ENCODE measurements around the gene SLC23A3. TPM values are rescaled to one million over a fixed set of nuclear protein-coding genes. Genes with fewer than 3 reads are reported as not detected.

SLC23A3 gene
- total and polyA plus RNA-seq, 10 of the 15 experiments (the other 5 are each of a cell fraction or from before 2014, with no cell fraction given): 0.07 to 1.0 (median 0.40) TPM; not detected in 1

DNA sequence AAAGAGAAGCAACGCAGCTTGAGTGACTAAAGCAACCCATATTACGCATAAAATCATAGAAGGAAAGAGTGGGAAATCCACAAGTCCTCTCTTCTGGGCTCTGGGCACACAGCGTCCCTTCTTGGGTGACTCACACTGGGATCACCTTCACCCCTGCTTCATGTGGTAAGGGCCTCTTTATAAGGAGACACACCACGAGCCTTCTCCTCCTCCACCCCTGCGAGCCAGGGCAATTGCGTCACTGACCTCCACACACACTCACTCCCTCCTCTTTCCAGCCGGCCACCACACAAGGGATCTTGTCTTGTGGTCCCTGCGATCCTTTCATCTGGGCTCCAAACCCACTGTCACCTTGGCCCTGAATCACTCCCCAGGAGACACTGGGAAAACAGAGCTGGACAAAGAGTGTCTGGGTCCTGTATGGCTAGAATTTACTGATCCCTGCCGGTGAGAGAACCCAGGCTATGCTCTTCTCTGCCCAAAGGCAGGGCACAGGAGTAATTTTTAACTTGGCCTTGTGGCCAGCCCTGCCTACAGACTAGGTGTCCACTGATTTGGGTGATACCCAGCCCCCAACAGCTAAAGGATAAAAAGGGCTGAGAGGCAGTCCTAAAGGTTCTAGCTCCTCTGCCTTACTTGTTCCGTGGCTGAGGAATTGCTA, 44.5 kb downstream of the SLC23A3 start:
- H2AFZ ChIP-seq (ENCODE audit: control insufficient read depth, low read depth, low read length): no peak overlapping the region
- RAD21 ChIA-PET (ENCODE audit: unreplicated experiment): interaction anchor here (1.7 kb wide), 1 partner anchor 29 kb away, joined by 3 read pairs; no protein-coding TSS in a partner anchor
- no peak for FAIRE-seq
- no peaks in the 10 kb centered on the region for H3K4me1 ChIP-seq (ENCODE audit: control insufficient read depth, insufficient read depth, low read length)
- H3K4me2 ChIP-seq (ENCODE audit: control insufficient read depth, insufficient read depth): no peak overlapping the region
- H3K9me3 ChIP-seq (replicated peaks; ENCODE audit: control insufficient read depth, insufficient read depth, low read length): no peaks in the 10 kb centered on the region
- no peak overlapping the region for H3K27ac ChIP-seq (ENCODE audit: control insufficient read depth, insufficient read depth)
- no peak for DNase-seq (ENCODE audit: low read depth, low spot score)
- SMC1A ChIA-PET (ENCODE audit: uncharacterized antibody, unreplicated experiment): interaction anchor here (1.0 kb wide), 1 partner anchor 27 kb away, joined by 4 read pairs; no protein-coding TSS in a partner anchor
- no peaks in the 10 kb centered on the region for H3K36me3 ChIP-seq (ENCODE audit: control insufficient read depth in 2 of 2, insufficient read depth in 2 of 2, low read length in 1 of 2)
- in situ Hi-C loops (cut with MboI): no loop called here
- H3K27me3 ChIP-seq (replicated peaks in 1 of 2; ENCODE audit: control insufficient read depth in 2 of 2, insufficient read depth in 2 of 2, low read length in 1 of 2): no peaks in the 10 kb centered on the region
- H3K4me3 ChIP-seq: no peak overlapping the region
- no peak for TF ChIP-seq SIX5 (IDR thresholded peaks at IDR 0.05; ENCODE audit: low read depth, low read length, severe bottlenecking)
- no peak for TF ChIP-seq ZNF207 (IDR thresholded peaks at IDR 0.05; ENCODE audit: borderline replicate concordance)
- TF ChIP-seq MTA2 (IDR thresholded peaks at IDR 0.05; ENCODE audit: low read depth): no peak
- TF ChIP-seq HCFC1 (IDR thresholded peaks at IDR 0.05; ENCODE audit: low read length): no peak
- H3K9ac ChIP-seq (ENCODE audit: control insufficient read depth, insufficient read depth, low read length): no peak overlapping the region
- intact Hi-C loops (cut with micrococcal nuclease; ENCODE audit: unreplicated experiment): no loop called here
- ATAC-seq: no peak
- no peaks in the 10 kb centered on the region for H3K79me2 ChIP-seq (ENCODE audit: control insufficient read depth, insufficient read depth, low read length)
- CTCF ChIA-PET: interaction anchor here (1.0 to 11.4 kb wide), 5 partner anchors 21 to 273 kb away, joined by 3 to 281 read pairs (median 3); no protein-coding TSS in a partner anchor
- WGBS (ENCODE audit: insufficient coverage, insufficient replicate concordance, low lambda C conversion rate, missing lambda C conversion rate): 73% methylated on average over 10 of the region's 10 CpGs
- H4K20me1 ChIP-seq (ENCODE audit: control insufficient read depth, insufficient read depth): no peaks in the 10 kb centered on the region
- POLR2A ChIA-PET: no interaction called here
- no TSS peak for BruUV-seq (replicated peaks)

DNA sequence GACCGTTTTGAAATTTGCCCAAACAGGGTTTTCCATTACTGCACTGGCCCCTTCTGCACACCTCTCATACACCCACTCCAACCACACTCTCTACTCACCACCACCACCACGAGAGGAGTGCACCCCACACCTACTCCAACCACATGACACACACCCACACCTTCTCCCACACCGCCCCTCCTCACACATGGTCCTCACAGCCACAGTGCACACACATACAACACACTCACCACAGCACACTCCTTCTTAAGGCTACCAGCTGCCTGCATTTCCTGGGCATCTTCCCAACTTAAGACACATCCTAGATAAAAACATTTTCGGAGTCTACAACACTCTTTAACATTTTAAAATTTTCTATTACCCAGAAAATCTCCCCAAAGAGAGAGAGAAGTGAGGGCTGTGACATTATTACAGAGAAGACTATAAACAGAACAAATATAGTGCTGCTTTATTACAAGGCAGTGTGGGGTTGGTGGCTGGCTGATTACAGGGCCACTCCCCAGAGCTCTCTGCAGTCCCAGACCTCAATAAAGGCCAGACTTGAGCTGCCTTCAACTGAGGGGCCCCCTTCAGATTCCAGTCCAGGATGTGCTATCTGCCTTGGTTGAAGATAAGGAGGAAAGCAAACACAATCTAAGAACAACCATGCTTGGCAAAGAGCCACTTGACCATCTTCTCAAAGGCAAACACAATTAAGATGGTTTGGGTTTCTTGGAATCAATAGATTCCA, 45.3 kb downstream of the SLC23A3 start:
- Histone ChIP-seq H2AFZ (ENCODE audit: control insufficient read depth, low read depth, low read length) (no peak overlapping the region), H3K4me2 (ENCODE audit: control insufficient read depth, insufficient read depth) (no peak overlapping the region), H4K20me1 (ENCODE audit: control insufficient read depth, insufficient read depth) (no peaks in the 10 kb centered on the region), H3K4me1 (ENCODE audit: control insufficient read depth, insufficient read depth, low read length) (no peaks in the 10 kb centered on the region), H3K4me3 (no peak overlapping the region), H3K27me3 (replicated peaks in 1 of 2; ENCODE audit: control insufficient read depth in 2 of 2, insufficient read depth in 2 of 2, low read length in 1 of 2) (no peaks in the 10 kb centered on the region), H3K36me3 (ENCODE audit: control insufficient read depth in 2 of 2, insufficient read depth in 2 of 2, low read length in 1 of 2) (no peaks in the 10 kb centered on the region), H3K79me2 (ENCODE audit: control insufficient read depth, insufficient read depth, low read length) (no peaks in the 10 kb centered on the region), H3K9ac (ENCODE audit: control insufficient read depth, insufficient read depth, low read length) (no peak overlapping the region), H3K9me3 (replicated peaks; ENCODE audit: control insufficient read depth, insufficient read depth, low read length) (no peaks in the 10 kb centered on the region), H3K27ac (ENCODE audit: control insufficient read depth, insufficient read depth) (no peak overlapping the region)
- ATAC-seq (no peak), DNase-seq (ENCODE audit: low read depth, low spot score) (no peak), FAIRE-seq (no peak)
- CTCF ChIA-PET: interaction anchor here (0.9 to 11.4 kb wide), 4 partner anchors 13 to 272 kb away, joined by 3 to 281 read pairs (median 16); no protein-coding TSS in a partner anchor
- intact Hi-C loops (cut with micrococcal nuclease; ENCODE audit: unreplicated experiment): no loop called here
- POLR2A ChIA-PET: no interaction called here
- RAD21 ChIA-PET (ENCODE audit: unreplicated experiment): interaction anchor here (0.9 to 1.7 kb wide), 3 partner anchors 21 to 53 kb away, joined by 3 to 5 read pairs (median 4); no protein-coding TSS in a partner anchor
- TF ChIP-seq ATF7 (IDR thresholded peaks at IDR 0.05; ENCODE audit: low read depth): 0 out of 2 replicates have a peak, but pooled peaks have one; percentile 18
- TF ChIP-seq RUNX3 (IDR thresholded peaks at IDR 0.05; ENCODE audit: low read length): peak; percentile 52
- TF ChIP-seq, protein P1, sequence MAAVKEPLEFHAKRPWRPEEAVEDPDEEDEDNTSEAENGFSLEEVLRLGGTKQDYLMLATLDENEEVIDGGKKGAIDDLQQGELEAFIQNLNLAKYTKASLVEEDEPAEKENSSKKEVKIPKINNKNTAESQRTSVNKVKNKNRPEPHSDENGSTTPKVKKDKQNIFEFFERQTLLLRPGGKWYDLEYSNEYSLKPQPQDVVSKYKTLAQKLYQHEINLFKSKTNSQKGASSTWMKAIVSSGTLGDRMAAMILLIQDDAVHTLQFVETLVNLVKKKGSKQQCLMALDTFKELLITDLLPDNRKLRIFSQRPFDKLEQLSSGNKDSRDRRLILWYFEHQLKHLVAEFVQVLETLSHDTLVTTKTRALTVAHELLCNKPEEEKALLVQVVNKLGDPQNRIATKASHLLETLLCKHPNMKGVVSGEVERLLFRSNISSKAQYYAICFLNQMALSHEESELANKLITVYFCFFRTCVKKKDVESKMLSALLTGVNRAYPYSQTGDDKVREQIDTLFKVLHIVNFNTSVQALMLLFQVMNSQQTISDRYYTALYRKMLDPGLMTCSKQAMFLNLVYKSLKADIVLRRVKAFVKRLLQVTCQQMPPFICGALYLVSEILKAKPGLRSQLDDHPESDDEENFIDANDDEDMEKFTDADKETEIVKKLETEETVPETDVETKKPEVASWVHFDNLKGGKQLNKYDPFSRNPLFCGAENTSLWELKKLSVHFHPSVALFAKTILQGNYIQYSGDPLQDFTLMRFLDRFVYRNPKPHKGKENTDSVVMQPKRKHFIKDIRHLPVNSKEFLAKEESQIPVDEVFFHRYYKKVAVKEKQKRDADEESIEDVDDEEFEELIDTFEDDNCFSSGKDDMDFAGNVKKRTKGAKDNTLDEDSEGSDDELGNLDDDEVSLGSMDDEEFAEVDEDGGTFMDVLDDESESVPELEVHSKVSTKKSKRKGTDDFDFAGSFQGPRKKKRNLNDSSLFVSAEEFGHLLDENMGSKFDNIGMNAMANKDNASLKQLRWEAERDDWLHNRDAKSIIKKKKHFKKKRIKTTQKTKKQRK (IDR thresholded peaks at IDR 0.05; ENCODE audit: low read depth, low read length): no peak
- TF ChIP-seq EGR1 (IDR thresholded peaks at IDR 0.05; ENCODE audit: borderline replicate concordance in 1 of 2, low read depth in 2 of 2, low read length in 2 of 2): peak in 1 of 2 experiments; percentile 38; a peak in 1 of 3 replicates
- 39% methylated on average over 4 of the region's 4 CpGs for WGBS (ENCODE audit: insufficient coverage, insufficient replicate concordance, low lambda C conversion rate, missing lambda C conversion rate)
- in situ Hi-C loops (cut with MboI): no loop called here
- SMC1A ChIA-PET (ENCODE audit: uncharacterized antibody, unreplicated experiment): interaction anchor here (0.5 to 7.9 kb wide), 4 partner anchors 28 to 193 kb away, joined by 3 to 115 read pairs (median 5); no protein-coding TSS in a partner anchor
- no TSS peak for BruUV-seq (replicated peaks)
